ENCODE measurements around the gene MAGEB1. TPM values are rescaled to one million over a fixed set of nuclear protein-coding genes. Genes with fewer than 3 reads are reported as not detected.

The MAGEB1 gene
- total and polyA plus RNA-seq, 11 donors, result not detected

DNA sequence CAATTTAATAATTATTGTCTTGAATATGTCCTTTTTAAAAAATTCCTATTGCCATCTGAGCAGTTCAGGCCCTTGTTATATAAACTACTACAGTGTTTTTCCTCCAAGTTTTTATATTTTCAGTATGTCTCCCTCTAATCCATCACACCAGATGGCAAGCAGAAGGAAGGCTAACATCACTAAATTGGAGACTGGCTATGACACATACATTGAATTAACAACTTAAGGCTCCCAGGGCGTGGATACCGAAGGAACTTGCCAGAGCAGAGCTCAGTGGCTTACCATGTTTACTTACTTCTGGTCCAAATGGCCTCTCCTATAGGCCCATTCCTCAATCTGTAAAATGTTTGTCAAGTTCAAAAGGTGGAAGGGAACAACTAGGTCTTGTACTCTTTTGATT, 13.0 kb downstream of the MAGEB1 start:
- peaks cover 0 to 5% (median 0%) of the 10 kb centered on the region in 9 donors for H3K27me3 ChIP-seq
- TF ChIP-seq CTCF (IDR thresholded peaks at IDR 0.05), result no peak
- TF ChIP-seq POLR2A (IDR thresholded peaks at IDR 0.05), result no peak
- no peak overlapping the region for H3K4me3 ChIP-seq
- no peak overlapping the region for H3K27ac ChIP-seq
- DNase-seq (no peak), ATAC-seq (no peak)
- 67 to 84% (median 74%) methylated on average over 2 of the region's 2 CpGs for WGBS, 4 donors
- no peaks in the 10 kb centered on the region for H3K4me1 ChIP-seq
- intact Hi-C loops (cut with DNase I), result no loop called here
- H3K36me3 ChIP-seq, result no peaks in the 10 kb centered on the region
- H3K9me3 ChIP-seq, result no peaks in the 10 kb centered on the region

DNA sequence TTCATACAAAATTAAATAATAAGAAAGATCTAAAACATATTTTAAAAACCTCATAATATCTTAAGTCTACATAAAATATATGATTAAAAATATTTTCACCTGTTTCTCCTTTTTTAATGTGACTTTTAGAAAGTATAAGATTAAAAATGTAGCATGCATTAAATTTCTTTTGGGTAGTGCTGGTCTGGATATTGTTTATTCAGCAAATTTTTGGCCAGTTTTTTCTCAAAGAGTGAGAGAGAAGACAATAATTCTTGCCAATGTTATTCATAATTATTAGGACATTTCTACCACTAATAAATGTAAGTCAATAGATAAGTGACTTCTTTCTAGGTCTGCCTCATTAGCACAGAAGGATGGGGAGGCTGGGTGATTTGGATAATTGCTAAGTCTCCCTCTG, 14.1 kb downstream of the MAGEB1 start:
- Histone ChIP-seq H3K27me3 (peaks cover 0 to 10% (median 0%) of the 10 kb centered on the region in 9 donors), H3K4me3 (no peak overlapping the region), H3K36me3 (no peaks in the 10 kb centered on the region), H3K27ac (no peak overlapping the region), H3K9me3 (no peaks in the 10 kb centered on the region), H3K4me1 (no peaks in the 10 kb centered on the region)
- DNase-seq (no peak), ATAC-seq (no peak)
- intact Hi-C loops (cut with DNase I), result no loop called here
- TF ChIP-seq POLR2A (IDR thresholded peaks at IDR 0.05) (no peak), CTCF (IDR thresholded peaks at IDR 0.05) (no peak)

DNA sequence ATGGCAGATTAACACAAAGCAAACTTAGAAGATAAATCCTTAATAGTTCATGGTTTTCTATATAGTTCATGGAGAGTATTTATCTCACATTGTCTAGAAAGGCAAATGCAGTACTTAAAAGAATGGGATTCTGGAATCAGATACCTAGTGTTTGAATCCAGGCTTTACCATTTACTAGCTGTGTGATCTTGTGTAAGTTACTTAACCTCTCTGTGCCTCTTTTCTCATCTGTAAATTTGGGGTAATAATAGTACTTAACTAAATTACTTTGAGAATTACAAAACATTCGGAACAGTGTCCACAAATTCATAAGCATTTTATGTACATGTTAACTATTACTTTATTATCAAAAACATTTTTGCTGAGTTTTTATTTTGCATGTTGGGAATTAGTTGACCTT, 15.8 kb downstream of the MAGEB1 start:
- H3K27me3 ChIP-seq, result peaks cover 0 to 15% (median 0%) of the 10 kb centered on the region in 9 donors
- H3K4me1 ChIP-seq, result no peaks in the 10 kb centered on the region
- intact Hi-C loops (cut with DNase I), result no loop called here
- no peak overlapping the region for H3K27ac ChIP-seq
- 53 to 90% (median 72%) methylated on average over 1 of the region's 1 CpG for WGBS, 4 donors
- DNase-seq, result no peak
- no peaks in the 10 kb centered on the region for H3K9me3 ChIP-seq
- no peaks in the 10 kb centered on the region for H3K36me3 ChIP-seq
- H3K4me3 ChIP-seq, result no peak overlapping the region
- ATAC-seq, result no peak
- TF ChIP-seq POLR2A (IDR thresholded peaks at IDR 0.05) (no peak), CTCF (IDR thresholded peaks at IDR 0.05) (no peak)

GRCh38 chrX:30270639-30271038, 23.7 kb downstream of the MAGEB1 start:
- DNase-seq (no peak), ATAC-seq (no peak)
- Histone ChIP-seq H3K36me3 (no peaks in the 10 kb centered on the region), H3K27me3 (peaks cover 0 to 9% (median 0%) of the 10 kb centered on the region in 9 donors), H3K4me1 (no peaks in the 10 kb centered on the region), H3K9me3 (no peaks in the 10 kb centered on the region), H3K4me3 (no peak overlapping the region), H3K27ac (no peak overlapping the region)
- intact Hi-C loops (cut with DNase I), result loop anchor here in 5 of 10 donors (10.0 kb wide), 1 partner anchor 234 kb away; no protein-coding TSS in a partner anchor
- WGBS, 4 donors, result 66 to 88% (median 82%) methylated on average over 3 of the region's 3 CpGs
- TF ChIP-seq CTCF (IDR thresholded peaks at IDR 0.05), result no peak
- no peak for TF ChIP-seq POLR2A (IDR thresholded peaks at IDR 0.05)
